Measurements from ENCODE around the gene ENHO.

Gene ENHO

DNA sequence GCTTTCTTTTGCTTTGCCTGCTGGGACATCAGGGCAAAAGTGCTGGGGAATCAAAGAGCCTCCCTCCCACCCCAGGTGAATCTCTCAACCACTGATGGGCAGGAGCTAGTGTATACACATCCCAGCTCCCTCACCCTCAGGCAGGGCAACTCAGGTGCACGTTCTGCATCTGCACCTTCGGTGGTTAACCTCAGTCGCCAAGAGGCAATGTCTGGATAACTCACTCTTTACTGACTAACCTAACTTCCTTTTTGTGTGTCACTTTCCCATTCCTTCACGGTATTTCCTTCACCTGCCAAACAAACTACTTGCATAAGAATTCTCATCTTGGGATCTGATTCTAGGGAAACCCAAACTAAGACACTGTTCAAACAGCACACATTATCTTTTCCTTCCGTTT lies 40.5 kb upstream of the ENHO start:
- no peak overlapping the region for H3K9ac ChIP-seq (ENCODE audit: low read length)
- peaks cover 34% of the 10 kb centered on the region; the same call in 1 of the 2 replicates for H3K4me1 ChIP-seq (ENCODE audit: control insufficient read depth, insufficient read depth, low read length)
- no peaks in the 10 kb centered on the region for H3K9me3 ChIP-seq (ENCODE audit: control insufficient read depth, insufficient read depth, low read depth, low read length)
- H3K27me3 ChIP-seq (ENCODE audit: control insufficient read depth, insufficient read depth, low read length), result peaks cover 10% of the 10 kb centered on the region; the same call in 1 of the 2 replicates
- H3K36me3 ChIP-seq (ENCODE audit: control insufficient read depth, insufficient read depth, low read length), result no peaks in the 10 kb centered on the region
- no peak overlapping the region for H3K27ac ChIP-seq (ENCODE audit: low read depth, low read length)
- no peak overlapping the region for H3K4me3 ChIP-seq (ENCODE audit: low read depth, low read length)

DNA sequence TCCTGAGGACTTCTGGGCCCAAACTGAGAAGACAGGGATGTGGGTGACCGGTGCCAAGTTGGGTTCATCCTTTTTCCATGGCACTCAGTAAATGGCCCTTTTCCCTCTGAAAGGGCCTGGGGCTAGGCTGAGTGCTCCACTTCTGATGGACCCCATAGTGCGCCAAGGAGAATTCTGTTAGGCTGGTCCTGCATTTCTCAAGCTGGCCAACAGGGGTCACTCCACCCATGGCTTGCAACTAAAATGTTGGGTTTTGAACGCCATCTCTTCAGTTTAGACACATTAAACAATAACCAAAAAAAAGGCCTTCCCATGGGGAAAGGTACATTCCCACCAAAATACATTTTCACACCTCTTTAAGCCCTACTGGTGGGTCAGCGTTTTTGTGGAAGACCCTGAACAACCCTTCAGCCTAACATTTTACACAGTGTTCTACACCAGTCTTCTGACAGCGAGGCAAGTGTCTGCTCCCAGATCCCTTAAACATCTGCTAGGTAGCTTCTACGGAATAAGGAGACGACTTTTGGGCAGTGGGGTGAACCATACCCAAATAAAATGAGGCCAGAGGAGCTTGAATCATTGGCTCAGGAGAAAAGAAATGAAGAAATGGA lies 39.5 kb upstream of the ENHO start:
- H3K9ac ChIP-seq (ENCODE audit: low read length), result no peak overlapping the region
- H3K36me3 ChIP-seq (ENCODE audit: control insufficient read depth, insufficient read depth, low read length), result no peaks in the 10 kb centered on the region
- H3K9me3 ChIP-seq (ENCODE audit: control insufficient read depth, insufficient read depth, low read depth, low read length), result no peaks in the 10 kb centered on the region
- H3K4me1 ChIP-seq (ENCODE audit: control insufficient read depth, insufficient read depth, low read length), result peaks cover 31% of the 10 kb centered on the region; the same call in 1 of the 2 replicates
- no peak overlapping the region for H3K27ac ChIP-seq (ENCODE audit: low read depth, low read length)
- H3K4me3 ChIP-seq (ENCODE audit: low read depth, low read length), result no peak overlapping the region
- H3K27me3 ChIP-seq (ENCODE audit: control insufficient read depth, insufficient read depth, low read length), result peaks cover 7% of the 10 kb centered on the region; the same call in 1 of the 2 replicates

DNA sequence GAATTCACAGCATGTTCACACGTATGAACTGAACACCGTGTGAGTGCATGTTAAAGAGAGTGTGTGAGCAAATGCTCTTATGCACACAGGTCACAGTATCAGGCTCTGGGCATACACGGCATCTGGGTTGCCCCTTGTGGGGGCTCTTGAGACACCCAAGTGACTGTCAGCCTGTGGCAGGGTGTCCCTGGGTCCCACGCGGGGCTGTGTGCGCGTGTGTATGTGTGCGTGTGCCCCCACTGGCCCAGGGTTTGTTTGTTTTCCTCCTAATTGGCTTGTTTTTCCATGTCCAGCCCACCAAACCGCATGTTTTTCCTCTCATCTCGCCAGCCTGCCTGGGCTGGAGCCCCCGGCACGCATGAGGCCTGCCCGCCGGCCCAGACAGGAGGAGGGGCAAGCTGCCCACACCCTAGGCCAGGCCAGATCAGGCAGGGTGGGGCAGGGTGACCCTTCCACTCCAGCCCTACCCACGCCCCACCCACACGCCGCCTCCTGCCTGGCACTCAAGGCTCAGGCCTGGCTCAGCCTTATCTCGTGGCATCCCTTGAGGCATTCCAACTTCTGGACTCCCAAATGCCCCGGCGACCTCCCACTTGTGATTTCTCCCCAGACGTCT lies 37.9 kb upstream of the ENHO start:
- H3K27ac ChIP-seq (ENCODE audit: low read depth, low read length), result no peak overlapping the region
- peaks cover 24% of the 10 kb centered on the region; the same call in 1 of the 2 replicates for H3K4me1 ChIP-seq (ENCODE audit: control insufficient read depth, insufficient read depth, low read length)
- no peak overlapping the region for H3K4me3 ChIP-seq (ENCODE audit: low read depth, low read length)
- no peak overlapping the region for H3K9ac ChIP-seq (ENCODE audit: low read length)
- H3K27me3 ChIP-seq (ENCODE audit: control insufficient read depth, insufficient read depth, low read length), result peaks cover 7% of the 10 kb centered on the region; the same call in 1 of the 2 replicates
- H3K9me3 ChIP-seq (ENCODE audit: control insufficient read depth, insufficient read depth, low read depth, low read length), result no peaks in the 10 kb centered on the region
- no peaks in the 10 kb centered on the region for H3K36me3 ChIP-seq (ENCODE audit: control insufficient read depth, insufficient read depth, low read length)

DNA sequence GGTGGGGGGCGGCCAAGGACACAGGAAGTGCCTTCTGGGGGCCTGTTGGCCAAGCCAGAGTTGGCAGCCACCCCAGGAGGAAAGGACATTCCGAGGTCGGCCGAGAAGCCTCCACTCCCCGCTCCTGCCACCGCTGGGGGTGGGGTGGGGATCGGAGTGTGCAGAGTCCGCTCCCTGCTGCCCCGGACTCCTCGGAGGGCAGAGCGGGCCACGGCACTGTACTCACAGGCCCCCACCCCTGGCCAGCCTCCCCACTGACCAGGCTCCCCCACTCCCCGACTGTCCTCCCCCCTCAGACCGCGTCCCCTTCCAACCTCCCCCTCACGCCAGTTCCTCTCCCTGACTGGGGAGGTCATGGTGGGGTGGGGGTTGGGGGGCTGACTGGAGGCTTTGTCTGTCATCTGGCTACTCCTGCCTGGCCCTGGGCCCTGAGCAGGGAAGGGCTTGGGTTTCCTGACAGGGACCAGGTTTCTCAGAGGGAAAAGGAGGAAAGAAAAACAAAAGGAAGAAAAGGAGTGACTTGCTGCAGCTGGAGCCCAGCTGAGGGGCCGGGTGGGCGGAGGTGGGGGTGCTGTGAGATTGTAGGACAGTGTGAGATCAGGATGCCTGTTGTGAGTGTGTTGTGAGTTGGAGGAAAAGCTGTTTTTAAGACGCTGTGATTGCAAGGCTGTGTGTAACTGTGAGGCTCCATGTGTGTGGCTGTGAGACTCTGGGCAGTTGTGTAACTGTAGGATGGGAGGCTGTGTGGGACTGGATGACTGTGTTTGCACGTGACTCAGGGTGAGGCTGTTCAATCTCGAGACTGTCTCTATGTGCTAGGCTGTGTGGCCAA lies 37.0 kb upstream of the ENHO start:
- H3K9me3 ChIP-seq (ENCODE audit: control insufficient read depth, insufficient read depth, low read depth, low read length), result no peaks in the 10 kb centered on the region
- peaks cover 29% of the 10 kb centered on the region for H3K4me1 ChIP-seq (ENCODE audit: control insufficient read depth, insufficient read depth, low read length)
- H3K4me3 ChIP-seq (ENCODE audit: low read depth, low read length), result no peak overlapping the region
- no peak overlapping the region for H3K27ac ChIP-seq (ENCODE audit: low read depth, low read length)
- H3K9ac ChIP-seq (ENCODE audit: low read length), result no peak overlapping the region
- H3K36me3 ChIP-seq (ENCODE audit: control insufficient read depth, insufficient read depth, low read length), result no peaks in the 10 kb centered on the region
- H3K27me3 ChIP-seq (ENCODE audit: control insufficient read depth, insufficient read depth, low read length), result peaks cover 7% of the 10 kb centered on the region; the same call in 1 of the 2 replicates

DNA sequence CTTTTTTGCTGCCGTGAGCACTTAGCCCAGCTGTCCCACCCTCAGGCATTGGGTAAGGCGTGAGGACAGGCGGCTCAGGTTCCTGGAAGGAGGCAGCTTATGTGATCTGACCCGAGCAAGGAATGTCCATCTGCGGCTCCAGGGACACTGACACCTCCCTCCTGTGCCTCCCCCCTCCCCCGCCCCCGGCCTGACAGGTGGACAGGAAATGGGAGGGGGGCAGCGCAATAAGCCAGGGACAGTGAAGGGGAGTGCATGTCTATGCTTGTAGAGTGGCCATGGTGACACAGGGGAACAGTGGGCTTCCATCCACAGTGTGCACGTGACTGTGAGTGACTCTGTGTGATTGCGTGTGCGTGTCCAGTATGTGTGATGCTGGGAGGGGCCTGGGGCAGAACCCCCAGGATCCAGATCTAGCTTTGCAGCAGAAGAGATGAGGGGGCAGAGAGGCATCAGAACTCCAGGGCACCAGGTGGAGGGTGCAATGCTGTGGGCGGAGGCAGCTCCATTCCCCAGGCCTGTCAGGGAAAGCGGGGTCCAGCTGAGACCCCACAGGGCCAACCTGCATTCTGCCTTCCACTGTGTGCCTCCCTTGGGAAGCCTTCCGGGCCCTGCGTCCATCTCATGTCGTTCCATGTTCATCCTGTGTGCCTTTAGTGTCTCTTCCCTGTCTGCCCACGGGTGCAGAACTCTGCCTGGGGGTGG lies 36.3 kb upstream of the ENHO start:
- Histone ChIP-seq H3K9me3 (ENCODE audit: control insufficient read depth, insufficient read depth, low read depth, low read length) (no peaks in the 10 kb centered on the region), H3K27me3 (ENCODE audit: control insufficient read depth, insufficient read depth, low read length) (peaks cover 7% of the 10 kb centered on the region; the same call in 1 of the 2 replicates), H3K4me1 (ENCODE audit: control insufficient read depth, insufficient read depth, low read length) (peaks cover 37% of the 10 kb centered on the region), H3K27ac (ENCODE audit: low read depth, low read length) (no peak overlapping the region), H3K36me3 (ENCODE audit: control insufficient read depth, insufficient read depth, low read length) (no peaks in the 10 kb centered on the region), H3K9ac (ENCODE audit: low read length) (no peak overlapping the region), H3K4me3 (ENCODE audit: low read depth, low read length) (no peak overlapping the region)

DNA sequence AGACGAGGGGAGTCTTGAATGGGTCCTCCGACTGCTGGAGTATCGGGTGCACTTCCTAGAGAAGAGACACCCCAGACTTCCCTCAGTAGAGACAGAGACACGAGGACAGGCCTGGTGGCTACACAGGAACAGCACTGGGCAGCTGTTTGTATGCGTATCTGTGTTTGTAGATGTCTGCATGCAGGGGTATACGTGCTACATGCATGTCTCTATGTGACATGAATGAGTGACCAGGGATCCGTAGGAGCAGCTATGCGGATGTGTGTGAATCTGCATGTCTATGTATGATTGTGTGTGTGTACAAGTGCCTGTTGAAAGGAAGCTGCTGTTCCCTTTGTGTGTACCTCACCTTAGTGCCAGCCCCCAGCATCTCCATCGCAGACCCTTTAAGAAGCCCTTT lies 35.6 kb upstream of the ENHO start:
- no peak overlapping the region for H3K27ac ChIP-seq (ENCODE audit: low read depth, low read length)
- no peak overlapping the region for H3K4me3 ChIP-seq (ENCODE audit: low read depth, low read length)
- no peaks in the 10 kb centered on the region for H3K36me3 ChIP-seq (ENCODE audit: control insufficient read depth, insufficient read depth, low read length)
- no peaks in the 10 kb centered on the region for H3K9me3 ChIP-seq (ENCODE audit: control insufficient read depth, insufficient read depth, low read depth, low read length)
- H3K9ac ChIP-seq (ENCODE audit: low read length), result no peak overlapping the region
- 0 out of 2 replicates have a peak, but pooled peaks cover 2% of the 10 kb centered on the region for H3K27me3 ChIP-seq (ENCODE audit: control insufficient read depth, insufficient read depth, low read length)
- peaks cover 42% of the 10 kb centered on the region for H3K4me1 ChIP-seq (ENCODE audit: control insufficient read depth, insufficient read depth, low read length)

DNA sequence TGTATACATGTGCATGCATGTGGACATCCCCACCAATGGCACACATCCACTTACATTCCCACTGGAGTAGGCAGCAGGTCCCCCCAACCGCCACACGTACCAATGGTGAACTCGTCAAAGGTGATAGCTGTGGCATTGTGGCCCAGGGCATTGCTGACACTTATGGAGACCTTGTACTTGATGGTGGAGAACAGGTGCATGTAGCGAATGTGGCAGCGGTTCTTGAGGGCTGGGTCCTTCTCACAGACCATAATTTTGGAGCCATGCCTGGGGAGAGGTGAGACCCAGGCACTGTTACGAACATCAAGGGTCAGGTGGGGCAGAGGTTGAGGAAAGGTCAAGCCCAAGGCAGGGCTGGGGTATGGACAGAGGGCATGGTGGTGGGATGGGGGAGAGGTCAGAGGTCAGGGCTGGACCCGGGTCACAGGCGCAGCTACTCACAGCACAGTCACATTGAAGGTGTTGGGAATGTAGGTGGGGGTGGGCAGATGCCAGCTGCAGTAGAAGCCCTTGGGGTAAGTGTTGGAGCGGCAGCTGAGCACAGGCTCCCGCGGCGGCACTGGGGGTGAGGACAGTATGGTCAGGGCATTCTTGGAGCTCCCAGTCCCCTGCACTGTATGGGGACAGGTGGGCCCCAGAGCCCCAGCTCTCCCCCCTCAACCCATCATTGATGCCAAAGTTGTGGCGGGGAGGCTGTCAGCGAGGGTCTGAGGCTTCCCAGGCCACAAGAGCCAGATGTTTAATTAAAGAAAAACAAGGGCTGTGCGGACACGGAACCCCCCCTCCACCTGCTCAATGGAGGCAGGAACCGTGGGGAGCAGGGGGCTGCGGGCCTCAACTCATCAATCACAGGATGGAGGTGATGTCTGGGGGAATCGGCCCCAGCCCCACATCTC lies 34.9 kb upstream of the ENHO start:
- Histone ChIP-seq H3K27me3 (ENCODE audit: control insufficient read depth, insufficient read depth, low read length) (no peaks in the 10 kb centered on the region), H3K9ac (ENCODE audit: low read length) (no peak overlapping the region), H3K4me1 (ENCODE audit: control insufficient read depth, insufficient read depth, low read length) (peaks cover 43% of the 10 kb centered on the region), H3K36me3 (ENCODE audit: control insufficient read depth, insufficient read depth, low read length) (no peaks in the 10 kb centered on the region), H3K9me3 (ENCODE audit: control insufficient read depth, insufficient read depth, low read depth, low read length) (no peaks in the 10 kb centered on the region), H3K4me3 (ENCODE audit: low read depth, low read length) (no peak overlapping the region), H3K27ac (ENCODE audit: low read depth, low read length) (no peak overlapping the region)

DNA sequence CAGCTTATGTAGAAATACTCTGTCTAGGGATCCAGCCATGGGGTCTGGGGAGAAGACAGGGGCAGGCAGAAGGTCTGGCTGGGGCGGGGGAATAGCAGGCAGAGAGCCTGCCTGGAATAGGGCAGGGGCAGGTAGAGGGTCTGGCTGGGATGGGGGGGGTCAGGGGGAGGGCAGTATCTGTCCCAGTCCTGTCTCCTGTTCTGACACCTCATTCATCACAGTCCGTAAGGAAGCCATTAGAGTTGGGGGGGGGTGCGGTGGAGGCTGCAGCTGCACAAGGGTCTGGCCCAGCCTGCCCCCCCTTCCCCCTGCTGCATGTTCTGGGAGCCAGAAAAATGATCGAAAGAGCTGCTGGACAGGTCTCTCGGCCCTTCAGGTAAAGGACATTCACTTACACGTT lies 34.2 kb upstream of the ENHO start:
- Histone ChIP-seq H3K36me3 (ENCODE audit: control insufficient read depth, insufficient read depth, low read length) (no peaks in the 10 kb centered on the region), H3K27ac (ENCODE audit: low read depth, low read length) (no peak overlapping the region), H3K4me1 (ENCODE audit: control insufficient read depth, insufficient read depth, low read length) (peaks cover 43% of the 10 kb centered on the region), H3K9me3 (ENCODE audit: control insufficient read depth, insufficient read depth, low read depth, low read length) (no peaks in the 10 kb centered on the region), H3K9ac (ENCODE audit: low read length) (no peak overlapping the region), H3K4me3 (ENCODE audit: low read depth, low read length) (no peak overlapping the region), H3K27me3 (ENCODE audit: control insufficient read depth, insufficient read depth, low read length) (no peaks in the 10 kb centered on the region)

DNA sequence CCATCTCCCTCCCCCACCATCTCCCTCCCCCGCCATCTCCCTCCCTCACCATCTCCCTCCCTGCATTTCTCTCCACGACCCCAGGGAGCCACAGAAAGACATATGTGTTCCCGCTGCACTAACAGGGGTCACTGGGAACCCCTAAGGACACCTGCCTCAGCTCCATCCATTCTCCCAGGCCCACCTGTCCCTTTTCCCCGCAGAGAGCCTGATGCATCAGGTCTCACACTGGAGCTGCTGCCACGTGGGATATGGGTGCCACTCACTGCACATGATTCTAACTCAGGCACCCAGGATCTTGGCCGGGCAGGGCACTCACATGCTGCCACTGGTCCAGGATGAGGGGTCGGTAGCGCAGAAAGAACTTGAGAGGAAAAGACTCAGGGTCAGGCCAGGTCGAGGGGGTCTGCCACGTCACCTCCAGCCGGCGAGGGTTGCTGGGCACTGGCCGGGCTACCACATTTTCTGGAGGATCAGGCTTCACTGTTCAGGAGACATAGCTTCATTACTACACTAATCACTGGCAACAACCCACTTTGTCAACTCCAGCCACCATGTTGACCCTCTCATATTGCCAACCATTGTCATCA lies 33.2 kb upstream of the ENHO start:
- H3K9ac ChIP-seq (ENCODE audit: low read length), result no peak overlapping the region
- no peak overlapping the region for H3K27ac ChIP-seq (ENCODE audit: low read depth, low read length)
- no peaks in the 10 kb centered on the region for H3K9me3 ChIP-seq (ENCODE audit: control insufficient read depth, insufficient read depth, low read depth, low read length)
- no peak overlapping the region for H3K4me3 ChIP-seq (ENCODE audit: low read depth, low read length)
- peaks cover 43% of the 10 kb centered on the region for H3K4me1 ChIP-seq (ENCODE audit: control insufficient read depth, insufficient read depth, low read length)
- H3K36me3 ChIP-seq (ENCODE audit: control insufficient read depth, insufficient read depth, low read length), result no peaks in the 10 kb centered on the region
- no peaks in the 10 kb centered on the region for H3K27me3 ChIP-seq (ENCODE audit: control insufficient read depth, insufficient read depth, low read length)

DNA sequence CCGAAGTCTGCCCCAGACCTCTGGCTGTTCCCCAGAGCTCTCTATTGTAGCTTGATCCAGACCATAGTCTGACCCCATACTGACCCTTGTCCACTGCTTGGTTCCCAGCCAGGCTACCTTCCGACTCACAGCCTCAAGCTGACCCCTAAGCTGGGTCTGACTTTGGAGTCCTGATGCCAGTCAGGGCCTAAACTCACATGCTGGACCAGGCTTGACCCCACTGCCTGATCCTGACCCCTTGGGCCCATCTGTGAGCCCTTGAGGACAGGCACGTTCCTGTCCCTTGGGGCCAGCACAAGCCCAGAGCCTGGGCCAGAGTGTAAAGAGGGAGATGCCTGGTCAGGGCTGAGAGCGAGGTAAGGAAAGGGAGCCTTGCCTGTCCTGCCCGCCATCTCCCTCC lies 32.7 kb upstream of the ENHO start:
- no peak overlapping the region for H3K9ac ChIP-seq (ENCODE audit: low read length)
- H3K36me3 ChIP-seq (ENCODE audit: control insufficient read depth, insufficient read depth, low read length), result no peaks in the 10 kb centered on the region
- no peaks in the 10 kb centered on the region for H3K9me3 ChIP-seq (ENCODE audit: control insufficient read depth, insufficient read depth, low read depth, low read length)
- no peak overlapping the region for H3K27ac ChIP-seq (ENCODE audit: low read depth, low read length)
- no peaks in the 10 kb centered on the region for H3K27me3 ChIP-seq (ENCODE audit: control insufficient read depth, insufficient read depth, low read length)
- H3K4me1 ChIP-seq (ENCODE audit: control insufficient read depth, insufficient read depth, low read length), result peaks cover 43% of the 10 kb centered on the region
- H3K4me3 ChIP-seq (ENCODE audit: low read depth, low read length), result no peak overlapping the region
